ENCODE measurements around the gene PRR23C.
"Not testable (repeated sequence)": the region's sequence is repeated elsewhere in the genome, so short reads cannot be mapped to it uniquely, and the experiment has no call there.

The PRR23C gene

GRCh38 chr3:139044366-139045210 is at the start of gene PRR23C:
Gene PRR23C, minus strand, starts transcription at chr3:139044892. Its CDS starts 272 bp downstream, at chr3:139044620.
- no peak for DNase-seq (ENCODE audit: low read depth)

GRCh38 chr3:139093840-139094239 is 49.1 kb upstream of the PRR23C start:
- no peak for DNase-seq (ENCODE audit: low read depth)

- DNase-seq (ENCODE audit: low read depth): no peak
Observed at GRCh38 chr3:139088462-139089324, 44.0 kb upstream of the PRR23C start.

- no peak for DNase-seq (ENCODE audit: low read depth)
Observed at GRCh38 chr3:139087621-139088020, 42.9 kb upstream of the PRR23C start.

- no peak for DNase-seq (ENCODE audit: low read depth)
Observed at GRCh38 chr3:139084176-139084575, 39.5 kb upstream of the PRR23C start.

- no peak for DNase-seq (ENCODE audit: low read depth)
Observed at GRCh38 chr3:139074565-139075115, 29.9 kb upstream of the PRR23C start.

- no peak for DNase-seq (ENCODE audit: low read depth)
Observed at GRCh38 chr3:139062918-139063317, 18.2 kb upstream of the PRR23C start.

- DNase-seq (ENCODE audit: low read depth): no peak
Observed at GRCh38 chr3:139052802-139053600, 8.3 kb upstream of the PRR23C start.

- DNase-seq (ENCODE audit: low read depth): no peak
Observed at GRCh38 chr3:139043554-139044365, 932 bp downstream of the PRR23C start.

- no peak for DNase-seq (ENCODE audit: low read depth)
Observed at GRCh38 chr3:139037478-139037877, 7.2 kb downstream of the PRR23C start.

- no peak for DNase-seq (ENCODE audit: low read depth)
Observed at GRCh38 chr3:139032326-139033002, 12.2 kb downstream of the PRR23C start.

GRCh38 chr3:139030576-139030975 is 14.1 kb downstream of the PRR23C start:
- not testable (repeated sequence) for DNase-seq (ENCODE audit: low read depth)

GRCh38 chr3:139024968-139025367 is 19.7 kb downstream of the PRR23C start:
- DNase-seq (ENCODE audit: low read depth): no peak

- no peak for DNase-seq (ENCODE audit: low read depth)
Observed at GRCh38 chr3:139020868-139021234, 23.8 kb downstream of the PRR23C start, which contains the start of gene PRR23B. Gene PRR23B, minus strand, starts transcription at chr3:139020926. Its CDS starts 265 bp downstream, at chr3:139020661.

- DNase-seq (ENCODE audit: low read depth): no peak
Observed at GRCh38 chr3:139020036-139020867, 24.4 kb downstream of the PRR23C start.

GRCh38 chr3:139016430-139017048 is 28.2 kb downstream of the PRR23C start:
- no peak for DNase-seq (ENCODE audit: low read depth)

GRCh38 chr3:139006051-139006716 is 38.5 kb downstream of the PRR23C start, which contains the start of gene PRR23A:
Gene PRR23A, minus strand, starts transcription at chr3:139006268. Its CDS starts 0 bp downstream, at chr3:139006268.
- no peak for DNase-seq (ENCODE audit: low read depth)

GRCh38 chr3:139005356-139005993 is 39.2 kb downstream of the PRR23C start:
- no peak for DNase-seq (ENCODE audit: low read depth)
